PC-9 (cell line): ENCODE results near the gene DPEP1. TPM values are rescaled to one million over a fixed set of nuclear protein-coding genes. Genes with fewer than 3 reads are reported as not detected.

Experiments
- BruUV-seq: library from RNA; stranded (reverse); fragments of 400-500 nt; replicated peaks from 2 replicates; lab custom pipeline; 2021; lab: Mats Ljungman, UMichigan
- CTCF ChIA-PET: fragments of 300-600 bp; sonication (Branson Sonifier 250); formaldehyde crosslinking; loops from one replicate; lab custom pipeline; 2022; ENCODE audit warnings: antibody characterized with exemption; lab: Charles Lee
- POLR2A ChIA-PET: fragments of 300-600 bp; sonication (Branson Sonifier 250); formaldehyde crosslinking; loops from one replicate; lab custom pipeline; 2022; ENCODE audit warnings: antibody characterized with exemption; ENCODE audit not compliant: unreplicated experiment; lab: Charles Lee
- DNase-seq, 2 experiments: peaks; one replicate each; pipeline versions ENCODE4 v3.0.0 to v3.0.0-alpha.2; 2015 to 2022; ENCODE audit warnings: mixed read lengths in 1 of 2
- H2AFZ ChIP-seq: fragments of 200-600 bp; sonication (generic); 2 replicates; pipeline ENCODE4 v1.8.1; 2017; ENCODE audit warnings: antibody characterized with exemption
- H3F3A ChIP-seq: fragments of 200-600 bp; sonication (generic); 2 replicates; pipeline ENCODE4 v1.8.1; 2017; ENCODE audit warnings: antibody characterized with exemption, mild to moderate bottlenecking, low read depth; ENCODE audit not compliant: insufficient read depth
- H3K27ac ChIP-seq: fragments of 200-600 bp; sonication (generic); 2 replicates; pipeline ENCODE4 v1.6.1; 2016; ENCODE audit warnings: mixed run types
- H3K27me3 ChIP-seq: fragments of 200-600 bp; sonication (generic); 2 replicates; pipeline ENCODE4 v1.6.1; 2016; ENCODE audit warnings: low read depth, mixed run types; ENCODE audit not compliant: insufficient read depth
- H3K36me3 ChIP-seq: fragments of 200-600 bp; sonication (generic); 2 replicates; pipeline ENCODE4 v1.6.1; 2016; ENCODE audit warnings: low read depth, mixed run types
- H3K4me1 ChIP-seq: fragments of 200-600 bp; sonication (generic); replicated peaks from 2 replicates; pipeline ENCODE4 v1.6.1; 2016; ENCODE audit warnings: mixed run types; ENCODE audit not compliant: insufficient read depth
- H3K4me2 ChIP-seq: fragments of 200-600 bp; sonication (generic); 2 replicates; pipeline ENCODE4 v1.6.1; 2017; ENCODE audit warnings: mixed run types
- H3K4me3 ChIP-seq: fragments of 200-600 bp; sonication (generic); 2 replicates; pipeline ENCODE4 v1.6.1; 2016; ENCODE audit warnings: mixed run types
- H3K79me2 ChIP-seq: fragments of 200-600 bp; sonication (generic); 2 replicates; pipeline ENCODE4 v1.6.1; 2017; ENCODE audit warnings: low read depth, mixed run types
- H3K9me2 ChIP-seq: fragments of 200-600 bp; sonication (generic); 2 replicates; pipeline ENCODE4 v1.8.1; 2017; ENCODE audit warnings: mild to moderate bottlenecking; ENCODE audit not compliant: insufficient read depth
- H3K9me3 ChIP-seq: fragments of 200-600 bp; sonication (generic); 2 replicates; pipeline ENCODE4 v1.8.1; 2016; ENCODE audit warnings: low read depth; ENCODE audit not compliant: insufficient read depth
- H4K20me1 ChIP-seq: fragments of 200-600 bp; sonication (generic); 2 replicates; pipeline ENCODE4 v1.8.1; 2017; ENCODE audit not compliant: insufficient read depth
- CTCF ChIP-seq: fragments of 200-600 bp; sonication (generic); conservative IDR thresholded peaks from 2 replicates; pipeline ENCODE4 v1.6.1; 2017; ENCODE audit warnings: mixed run types, antibody characterized with exemption, mild to moderate bottlenecking, moderate library complexity
- EZH2 ChIP-seq: fragments of 200-600 bp; sonication (generic); IDR thresholded peaks from 2 replicates; pipeline ENCODE4 v1.8.0; 2017; ENCODE audit warnings: antibody characterized with exemption, low read depth
- intact Hi-C: fragments of 100-400 bp; cut with micrococcal nuclease; formaldehyde crosslinking; loops from one replicate; pipeline ENCODE4 v1.10.0; 2022; ENCODE audit not compliant: unreplicated experiment
- total RNA-seq: library from RNA; stranded (reverse); gene quantifications from 2 replicates; pipeline ENCODE4 v1.2.3, GENCODE V29; 2021

The DPEP1 gene
- total RNA-seq, 1 experiment from 2014 or later, result not detected

- Histone ChIP-seq H3K9me2 (no peaks in the 10 kb centered on the region), H3K27ac (no peak overlapping the region), H3K4me1 (peaks cover 16% of the 10 kb centered on the region; the same call in 1 of the 2 replicates), H3K4me3 (peak overlapping the region; percentile 22; the same call in 1 of the 2 replicates), H3K36me3 (no peaks in the 10 kb centered on the region), H3K9me3 (no peaks in the 10 kb centered on the region), H3K79me2 (no peaks in the 10 kb centered on the region), H3K27me3 (no peaks in the 10 kb centered on the region), H4K20me1 (no peaks in the 10 kb centered on the region), H2AFZ (no peak overlapping the region), H3F3A (peaks cover 17% of the 10 kb centered on the region; the same call in 1 of the 2 replicates), H3K4me2 (peak overlapping the region; percentile 71)
- no peak for DNase-seq
- TF ChIP-seq EZH2 (no peak), CTCF (no peak)
- ChIA-PET POLR2A (interaction anchor here (0.6 kb wide), 1 partner anchor 97 kb away, joined by 7 read pairs; no protein-coding TSS in a partner anchor), CTCF (no interaction called here)
- intact Hi-C loops, result no loop called here
- BruUV-seq, result no TSS peak
Observed at GRCh38 chr16:89602952-89603590, 10.4 kb upstream of the DPEP1 start.

- no peaks in the 10 kb centered on the region for H3K9me2 ChIP-seq
- no peaks in the 10 kb centered on the region for H3K36me3 ChIP-seq
- H3K27ac ChIP-seq, result no peak overlapping the region
- H3K4me3 ChIP-seq, result no peak overlapping the region
- ChIA-PET POLR2A (no interaction called here), CTCF (no interaction called here)
- H3K4me2 ChIP-seq, result no peak overlapping the region
- H3K27me3 ChIP-seq, result no peaks in the 10 kb centered on the region
- peaks cover 23% of the 10 kb centered on the region for H3K4me1 ChIP-seq
- intact Hi-C loops, result no loop called here
- H4K20me1 ChIP-seq, result no peaks in the 10 kb centered on the region
- no peaks in the 10 kb centered on the region for H3K9me3 ChIP-seq
- DNase-seq, result no peak
- H3F3A ChIP-seq, result peaks cover 27% of the 10 kb centered on the region; the same call in 1 of the 2 replicates
- TF ChIP-seq EZH2 (no peak), CTCF (no peak)
- H2AFZ ChIP-seq, result no peak overlapping the region
- H3K79me2 ChIP-seq, result no peaks in the 10 kb centered on the region
- no TSS peak for BruUV-seq
Observed at GRCh38 chr16:89604764-89605163, 8.7 kb upstream of the DPEP1 start.

- CTCF ChIA-PET, result no interaction called here
- peaks cover 26% of the 10 kb centered on the region for H3K4me1 ChIP-seq
- intact Hi-C loops, result no loop called here
Observed at GRCh38 chr16:89605186-89605970, 8.1 kb upstream of the DPEP1 start.

More at GRCh38 chr16:89605186-89605970, 8.1 kb upstream of the DPEP1 start:
- no peak for DNase-seq
- Histone ChIP-seq H2AFZ (no peak overlapping the region), H3K27ac (no peak overlapping the region), H3K27me3 (no peaks in the 10 kb centered on the region), H3K9me2 (no peaks in the 10 kb centered on the region), H4K20me1 (no peaks in the 10 kb centered on the region), H3K36me3 (no peaks in the 10 kb centered on the region), H3K79me2 (no peaks in the 10 kb centered on the region), H3K9me3 (no peaks in the 10 kb centered on the region), H3K4me2 (no peak overlapping the region), H3F3A (peaks cover 25% of the 10 kb centered on the region; the same call in 1 of the 2 replicates), H3K4me3 (no peak overlapping the region)
- POLR2A ChIA-PET, result no interaction called here
- no peak for TF ChIP-seq CTCF
- no peak for TF ChIP-seq EZH2
- BruUV-seq, result no TSS peak
